Measurements from ENCODE around the gene APC2.

Gene APC2

GRCh38 chr19:1501200-1501595, 51.3 kb downstream of the APC2 start:
- WGBS: 88% methylated on average over 9 of the region's 9 CpGs
- no peaks in the 10 kb centered on the region for H3K4me1 ChIP-seq (ENCODE audit: insufficient read depth, low read length)
- H3K27ac ChIP-seq (ENCODE audit: low read depth, low read length): no peak overlapping the region
- peaks cover 24% of the 10 kb centered on the region for H3K27me3 ChIP-seq (ENCODE audit: insufficient read depth, low read length)
- no peak overlapping the region for H3K9ac ChIP-seq (ENCODE audit: low read depth, low read length)
- H3K36me3 ChIP-seq (ENCODE audit: insufficient read depth, low read length): no peaks in the 10 kb centered on the region
- peaks cover 4% of the 10 kb centered on the region; the same call in 1 of the 2 replicates for H3K9me3 ChIP-seq (ENCODE audit: insufficient read depth, low read depth, low read length)
- no peak overlapping the region for H3K4me3 ChIP-seq (ENCODE audit: low read length)

- Histone ChIP-seq H3K4me3 (ENCODE audit: low read length) (no peak overlapping the region; the same call in 1 of the 2 replicates), H3K4me1 (ENCODE audit: insufficient read depth, low read length) (no peaks in the 10 kb centered on the region), H3K9me3 (ENCODE audit: insufficient read depth, low read depth, low read length) (peaks cover 4% of the 10 kb centered on the region; the same call in 1 of the 2 replicates), H3K36me3 (ENCODE audit: insufficient read depth, low read length) (no peaks in the 10 kb centered on the region), H3K27ac (ENCODE audit: low read depth, low read length) (no peak overlapping the region), H3K27me3 (ENCODE audit: insufficient read depth, low read length) (peaks cover 24% of the 10 kb centered on the region), H3K9ac (ENCODE audit: low read depth, low read length) (no peak overlapping the region)
- WGBS: 81% methylated on average over 14 of the region's 14 CpGs
These were observed 52.6 kb downstream of the APC2 start for GRCh38 chr19:1502433-1503088.

- Histone ChIP-seq H3K9me3 (ENCODE audit: insufficient read depth, low read depth, low read length) (peaks cover 4% of the 10 kb centered on the region; the same call in 1 of the 2 replicates), H3K36me3 (ENCODE audit: insufficient read depth, low read length) (no peaks in the 10 kb centered on the region), H3K27me3 (ENCODE audit: insufficient read depth, low read length) (peaks cover 24% of the 10 kb centered on the region), H3K27ac (ENCODE audit: low read depth, low read length) (no peak overlapping the region), H3K4me3 (ENCODE audit: low read length) (peak overlapping the region; percentile 41; the same call in 1 of the 2 replicates), H3K4me1 (ENCODE audit: insufficient read depth, low read length) (no peaks in the 10 kb centered on the region), H3K9ac (ENCODE audit: low read depth, low read length) (no peak overlapping the region)
- 20% methylated on average over 49 of the region's 49 CpGs for WGBS
These were observed 53.4 kb downstream of the APC2 start for GRCh38 chr19:1503089-1503924.

GRCh38 chr19:1503925-1504773, 54.2 kb downstream of the APC2 start:
- Histone ChIP-seq H3K27ac (ENCODE audit: low read depth, low read length) (no peak overlapping the region), H3K4me1 (ENCODE audit: insufficient read depth, low read length) (no peaks in the 10 kb centered on the region), H3K9me3 (ENCODE audit: insufficient read depth, low read depth, low read length) (peaks cover 4% of the 10 kb centered on the region; the same call in 1 of the 2 replicates), H3K36me3 (ENCODE audit: insufficient read depth, low read length) (no peaks in the 10 kb centered on the region), H3K9ac (ENCODE audit: low read depth, low read length) (no peak overlapping the region), H3K4me3 (ENCODE audit: low read length) (peak overlapping the region; percentile 41; the same call in 1 of the 2 replicates), H3K27me3 (ENCODE audit: insufficient read depth, low read length) (peaks cover 24% of the 10 kb centered on the region)
- WGBS: 62% methylated on average over 21 of the region's 23 CpGs

- H3K4me3 ChIP-seq (ENCODE audit: low read length): no peak overlapping the region
- H3K36me3 ChIP-seq (ENCODE audit: insufficient read depth, low read length): no peaks in the 10 kb centered on the region
- WGBS: 80% methylated on average over 8 of the region's 8 CpGs
- H3K4me1 ChIP-seq (ENCODE audit: insufficient read depth, low read length): no peaks in the 10 kb centered on the region
- H3K9me3 ChIP-seq (ENCODE audit: insufficient read depth, low read depth, low read length): peaks cover 2% of the 10 kb centered on the region; the same call in 1 of the 2 replicates
- H3K27me3 ChIP-seq (ENCODE audit: insufficient read depth, low read length): peaks cover 28% of the 10 kb centered on the region
- no peak overlapping the region for H3K9ac ChIP-seq (ENCODE audit: low read depth, low read length)
- no peak overlapping the region for H3K27ac ChIP-seq (ENCODE audit: low read depth, low read length)
These were observed 55.1 kb downstream of the APC2 start for GRCh38 chr19:1505012-1505411.

- H3K9me3 ChIP-seq (ENCODE audit: insufficient read depth, low read depth, low read length): no peaks in the 10 kb centered on the region
- no peak overlapping the region for H3K9ac ChIP-seq (ENCODE audit: low read depth, low read length)
- H3K27me3 ChIP-seq (ENCODE audit: insufficient read depth, low read length): peaks cover 37% of the 10 kb centered on the region
- H3K4me3 ChIP-seq (ENCODE audit: low read length): no peak overlapping the region
- 87% methylated on average over 45 of the region's 45 CpGs for WGBS
- H3K27ac ChIP-seq (ENCODE audit: low read depth, low read length): no peak overlapping the region
- no peaks in the 10 kb centered on the region for H3K36me3 ChIP-seq (ENCODE audit: insufficient read depth, low read length)
- H3K4me1 ChIP-seq (ENCODE audit: insufficient read depth, low read length): no peaks in the 10 kb centered on the region
These were observed 56.3 kb downstream of the APC2 start for GRCh38 chr19:1505991-1506881.

GRCh38 chr19:1507192-1507660, 57.3 kb downstream of the APC2 start:
- H3K4me3 ChIP-seq (ENCODE audit: low read length): peak overlapping the region; percentile 63; the same call in 1 of the 2 replicates
- no peak overlapping the region for H3K9ac ChIP-seq (ENCODE audit: low read depth, low read length)
- WGBS: 73% methylated on average over 23 of the region's 23 CpGs
- H3K4me1 ChIP-seq (ENCODE audit: insufficient read depth, low read length): no peaks in the 10 kb centered on the region
- no peaks in the 10 kb centered on the region for H3K9me3 ChIP-seq (ENCODE audit: insufficient read depth, low read depth, low read length)
- H3K36me3 ChIP-seq (ENCODE audit: insufficient read depth, low read length): no peaks in the 10 kb centered on the region
- H3K27me3 ChIP-seq (ENCODE audit: insufficient read depth, low read length): peaks cover 45% of the 10 kb centered on the region
- no peak overlapping the region for H3K27ac ChIP-seq (ENCODE audit: low read depth, low read length)

- Histone ChIP-seq H3K36me3 (ENCODE audit: insufficient read depth, low read length) (no peaks in the 10 kb centered on the region), H3K27ac (ENCODE audit: low read depth, low read length) (peak overlapping the region; percentile 77), H3K4me1 (ENCODE audit: insufficient read depth, low read length) (no peaks in the 10 kb centered on the region), H3K27me3 (ENCODE audit: insufficient read depth, low read length) (peaks cover 44% of the 10 kb centered on the region), H3K9me3 (ENCODE audit: insufficient read depth, low read depth, low read length) (no peaks in the 10 kb centered on the region), H3K9ac (ENCODE audit: low read depth, low read length) (peak overlapping the region; percentile 51), H3K4me3 (ENCODE audit: low read length) (peak overlapping the region; percentile 63)
- 1% methylated on average over 46 of the region's 46 CpGs for WGBS
These were observed 58.0 kb downstream of the APC2 start for GRCh38 chr19:1507763-1508506.

GRCh38 chr19:1508507-1508856, 58.6 kb downstream of the APC2 start:
- no peaks in the 10 kb centered on the region for H3K4me1 ChIP-seq (ENCODE audit: insufficient read depth, low read length)
- no peak overlapping the region for H3K9ac ChIP-seq (ENCODE audit: low read depth, low read length)
- no peaks in the 10 kb centered on the region for H3K9me3 ChIP-seq (ENCODE audit: insufficient read depth, low read depth, low read length)
- peak overlapping the region; percentile 43 for H3K4me3 ChIP-seq (ENCODE audit: low read length)
- no peaks in the 10 kb centered on the region for H3K36me3 ChIP-seq (ENCODE audit: insufficient read depth, low read length)
- 30% methylated on average over 12 of the region's 12 CpGs for WGBS
- peaks cover 42% of the 10 kb centered on the region for H3K27me3 ChIP-seq (ENCODE audit: insufficient read depth, low read length)
- H3K27ac ChIP-seq (ENCODE audit: low read depth, low read length): no peak overlapping the region
